Neural cell (in vitro differentiated cells): ENCODE results near the gene VAV2.
"Not testable (repeated sequence)": the region's sequence is repeated elsewhere in the genome, so short reads cannot be mapped to it uniquely, and the experiment has no call there.

Experiments used
- CTCF ChIP-seq: fragments of 450-650 bp; IDR thresholded peaks from 2 replicates; pipeline ENCODE4 v1.5.1; 2014; ENCODE audit warnings: antibody characterized with exemption, mild to moderate bottlenecking, moderate library complexity; ENCODE audit not compliant: poor library complexity, severe bottlenecking
- EP300 ChIP-seq: fragments of 450-650 bp; conservative IDR thresholded peaks from 2 replicates; pipeline ENCODE4 v1.6.1; 2014; ENCODE audit warnings: antibody characterized with exemption, mild to moderate bottlenecking, moderate library complexity; ENCODE audit not compliant: poor library complexity, severe bottlenecking
- MXI1 ChIP-seq: fragments of 450-650 bp; conservative IDR thresholded peaks from 2 replicates; pipeline ENCODE4 v1.6.1; 2014; ENCODE audit warnings: antibody characterized with exemption, mild to moderate bottlenecking; ENCODE audit not compliant: poor library complexity, severe bottlenecking
- POLR2AphosphoS5 ChIP-seq: IDR thresholded peaks from 2 replicates; pipeline ENCODE4 v1.6.1; 2012
- RAD21 ChIP-seq: fragments of 450-650 bp; conservative IDR thresholded peaks from 2 replicates; pipeline ENCODE4 v1.6.1; 2014; ENCODE audit warnings: antibody characterized with exemption, mild to moderate bottlenecking, moderate library complexity
- REST ChIP-seq: IDR thresholded peaks from 2 replicates; pipeline ENCODE4 v1.6.1; 2012; ENCODE audit warnings: borderline replicate concordance
- TAF1 ChIP-seq: IDR thresholded peaks from 2 replicates; pipeline ENCODE4 v1.6.1; 2012; ENCODE audit warnings: low read depth

- TF ChIP-seq TAF1, EP300, CTCF, POLR2AphosphoS5, RAD21, MXI1, REST: not testable (repeated sequence)
Observed at GRCh38 chr9:133766234-133766633, 225.9 kb downstream of the VAV2 start.
